Head of caudate nucleus (tissue), 42 donors: ENCODE data around the gene CCP110.

Source experiments
- DNase-seq, 42 donors: peaks; one replicate each; pipeline versions ENCODE4 v3.0.0 to v3.0.0-alpha.2; 2020 to 2021; ENCODE audit warnings: mixed read lengths in 7 of 42
- intact Hi-C: fragments of 100-400 bp; cut with DNase I; formaldehyde crosslinking; loops from one replicate; pipeline ENCODE4 v1.15.0; 2022

The CCP110 gene

DNA sequence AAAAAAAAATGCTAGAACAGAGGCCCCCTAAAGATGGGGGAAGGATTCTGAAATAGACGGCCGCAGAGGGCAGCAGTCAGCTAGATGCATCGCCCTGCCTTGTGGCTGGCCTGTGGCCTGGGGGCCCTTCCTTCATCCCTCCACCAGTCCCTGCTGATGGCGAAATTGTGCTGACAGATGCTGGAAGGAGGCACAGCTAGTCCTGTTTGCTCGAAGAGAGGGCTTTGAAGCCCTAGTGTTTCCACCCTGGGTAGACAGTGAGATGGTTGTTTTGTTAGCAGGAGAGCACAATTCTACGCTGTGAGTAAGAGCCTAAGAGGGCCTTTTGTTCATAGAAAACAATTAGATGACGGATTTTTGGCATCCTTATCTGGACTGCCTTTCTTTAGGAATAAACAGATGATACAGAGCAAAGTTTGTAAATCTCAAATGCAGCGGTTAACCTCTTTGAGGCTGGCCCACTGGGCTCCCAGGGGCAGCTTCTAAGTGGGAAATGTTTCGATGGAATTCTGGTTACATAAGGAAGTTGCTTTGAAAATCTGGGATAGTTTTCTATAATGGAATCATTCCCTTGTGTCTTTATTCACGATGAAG is 54.7 kb downstream of the CCP110 start:
- DNase-seq = peak; percentile 74 to 97 (median 92)
- intact Hi-C loops = no loop called here

DNA sequence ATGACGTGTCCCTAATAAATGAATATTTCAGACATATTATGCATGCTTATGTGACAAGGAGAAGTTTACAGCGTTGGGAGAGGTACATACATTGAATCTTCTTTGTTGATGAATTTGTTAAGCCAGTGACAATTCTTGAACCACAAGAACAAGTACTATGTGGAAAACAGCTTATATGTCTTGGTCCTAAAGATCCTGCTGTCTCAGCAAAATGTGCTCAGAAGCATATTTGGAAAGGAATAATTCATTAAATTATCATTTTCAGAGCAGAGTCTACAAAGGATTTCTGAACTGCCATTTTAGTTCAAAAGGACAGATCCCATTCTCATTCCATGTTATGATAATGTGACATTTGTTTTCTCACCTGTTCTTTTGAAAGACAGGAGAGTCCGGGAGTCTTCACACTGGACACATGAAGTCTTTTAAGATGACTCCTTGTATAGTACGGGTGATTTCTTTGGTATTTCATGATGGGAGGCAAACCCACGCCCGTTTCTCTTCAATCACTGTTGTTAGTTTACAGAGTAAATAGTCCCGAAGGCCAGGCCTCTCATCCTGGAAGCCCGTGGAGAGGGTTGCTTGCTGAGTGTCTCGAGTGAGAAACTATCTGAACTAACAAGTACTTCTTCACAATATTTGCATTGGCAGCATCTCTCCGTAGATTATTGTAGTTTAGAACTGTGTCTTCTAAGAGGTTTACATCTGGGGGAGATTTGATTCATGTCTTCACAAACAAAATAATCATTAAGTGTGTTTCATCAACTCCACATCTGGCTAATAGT is 58.5 kb downstream of the CCP110 start:
- intact Hi-C loops = no loop called here
- DNase-seq = no peak

- peak in 13 of 42 donors; percentile 12 to 74 (median 42) for DNase-seq
- intact Hi-C loops = no loop called here
Measured at GRCh38 chr16:19583665-19584300, 60.0 kb downstream of the CCP110 start.

DNA sequence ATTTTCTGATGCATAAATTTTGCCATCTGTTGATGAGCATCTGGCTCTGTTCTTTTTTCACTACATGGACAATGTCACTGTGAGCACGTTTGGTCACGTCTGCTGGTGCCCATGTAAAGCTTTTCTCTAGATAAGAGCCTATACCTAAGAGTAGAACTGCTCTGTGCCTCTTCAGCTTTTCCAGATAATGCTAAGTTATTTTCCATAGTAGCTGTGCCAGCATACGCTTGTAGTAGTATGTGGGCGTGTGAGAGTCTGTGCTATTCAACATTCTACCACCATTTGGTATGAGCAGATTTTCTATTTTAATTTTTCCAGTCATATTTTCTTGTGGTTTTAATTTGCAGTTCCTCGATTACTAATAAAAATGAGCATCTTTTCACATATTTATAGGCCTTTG is 64.9 kb downstream of the CCP110 start:
- intact Hi-C loops = no loop called here
- peak in 4 of 42 donors; percentile 34 to 64 (median 49) for DNase-seq

DNA sequence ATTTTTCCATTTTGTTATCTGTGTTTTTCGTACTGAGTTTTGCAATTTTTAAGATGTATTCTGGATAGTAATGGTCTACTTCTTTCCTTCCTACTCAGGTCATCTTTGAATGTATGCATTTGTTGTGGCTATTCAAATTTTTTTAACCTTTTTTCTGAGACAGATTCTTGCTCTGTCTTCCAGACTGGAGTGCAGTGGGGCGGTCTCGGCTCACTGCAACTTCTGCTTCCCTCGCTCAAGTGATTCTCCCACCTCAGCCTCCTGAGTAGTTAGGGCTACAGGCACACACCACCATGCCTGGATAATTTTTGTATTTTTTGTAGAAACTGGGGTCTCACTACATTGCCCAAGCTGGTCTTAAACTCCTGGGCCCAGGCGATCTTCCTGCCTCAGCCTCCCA is 65.4 kb downstream of the CCP110 start:
- DNase-seq = no peak

DNA sequence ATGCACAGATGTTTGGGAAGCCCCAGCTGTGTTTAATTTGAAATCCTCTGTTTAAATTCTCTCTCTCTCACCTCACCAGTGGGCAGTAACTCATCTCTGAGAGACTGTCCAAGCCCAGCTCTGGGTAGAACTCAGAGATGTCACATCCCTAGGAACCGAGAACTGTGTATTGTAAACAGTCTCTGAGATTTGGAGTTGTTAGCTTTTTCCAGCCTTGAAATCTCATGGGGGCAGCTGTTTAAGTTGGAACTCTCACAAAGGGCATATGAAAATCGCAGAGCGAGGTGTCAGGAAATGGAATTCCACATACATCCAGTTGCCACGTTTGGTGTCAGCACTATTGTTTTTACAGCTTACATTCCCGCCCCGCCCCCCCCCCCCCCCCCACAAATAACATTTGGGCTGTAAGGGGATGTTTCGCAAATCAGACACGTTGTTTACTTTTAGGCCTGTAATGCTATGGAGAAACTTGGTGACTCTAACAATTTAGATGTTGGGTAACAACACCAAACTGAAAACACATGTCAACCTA is 66.1 kb downstream of the CCP110 start:
- intact Hi-C loops = no loop called here
- no peak for DNase-seq

More for the DNA sequence above, 65.4 kb downstream of the CCP110 start:
- intact Hi-C loops = no loop called here

DNA sequence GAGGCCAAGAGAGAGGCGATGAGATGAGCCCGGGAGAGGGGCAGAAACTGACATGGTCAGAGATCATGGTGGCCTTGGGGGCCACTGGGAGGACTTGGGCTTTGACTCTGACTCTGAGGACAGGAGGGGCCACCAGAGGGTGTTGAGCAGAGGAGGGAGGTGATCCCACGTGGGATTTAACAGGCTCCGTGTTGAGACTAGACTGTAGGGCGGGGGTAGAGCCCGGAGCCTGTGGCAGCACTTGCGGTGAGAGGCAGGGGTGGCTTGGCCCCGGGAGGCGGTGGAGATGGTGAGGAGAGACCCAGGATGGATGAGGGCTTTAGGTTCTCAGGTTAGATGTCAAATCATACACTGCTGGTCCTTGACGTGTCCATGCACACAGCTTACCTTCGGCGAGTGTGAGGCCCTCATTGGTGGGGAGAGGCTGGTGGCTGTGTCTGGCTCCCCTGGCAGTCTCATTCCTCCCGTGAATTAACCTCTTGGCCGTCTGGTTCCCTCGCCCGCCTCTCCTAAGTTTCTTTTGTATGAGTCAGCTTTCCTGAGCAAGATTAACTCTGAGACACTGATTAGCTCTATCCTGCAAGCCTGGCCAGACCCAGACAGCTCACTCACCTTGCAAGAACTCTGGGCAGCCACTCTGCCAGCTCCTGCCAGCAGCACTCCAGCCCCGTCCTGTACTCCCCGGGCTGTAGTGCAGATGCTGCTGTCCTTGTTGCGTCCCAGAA is 71.5 kb downstream of the CCP110 start:
- peak in 1 of 42 donors; percentile 27 for DNase-seq
- intact Hi-C loops = no loop called here

GRCh38 chr16:19598805-19599510 is 75.2 kb downstream of the CCP110 start:
- intact Hi-C loops = no loop called here
- DNase-seq = peak in 1 of 42 donors; percentile 38

GRCh38 chr16:19599968-19600716 is 76.4 kb downstream of the CCP110 start:
- no peak for DNase-seq
- intact Hi-C loops = no loop called here

GRCh38 chr16:19601083-19601976 is 77.6 kb downstream of the CCP110 start:
- DNase-seq = peak in 33 of 42 donors; percentile 25 to 89 (median 60)
- intact Hi-C loops = loop anchor here (1.0 kb wide), 1 partner anchor 285 kb away; no protein-coding TSS in a partner anchor
